Central memory CD4-positive, alpha-beta T cell (primary cell): ENCODE data around the gene FCSK.

Experiments used
- DNase-seq: peaks from one replicate; pipeline ENCODE4 v3.0.0; 2022

FCSK gene

GRCh38 chr16:70457446-70458166 is 3.2 kb downstream of the FCSK start:
- no peak for DNase-seq

GRCh38 chr16:70460737-70461261 is 6.4 kb downstream of the FCSK start:
- no peak for DNase-seq

- DNase-seq, result no peak
Observed at GRCh38 chr16:70463235-70463634, 8.8 kb downstream of the FCSK start.

- no peak for DNase-seq
Observed at GRCh38 chr16:70465999-70466804, 11.8 kb downstream of the FCSK start.

- DNase-seq, result no peak
Observed at GRCh38 chr16:70466805-70467076, 12.3 kb downstream of the FCSK start.

GRCh38 chr16:70467113-70467512 is 12.7 kb downstream of the FCSK start:
- DNase-seq, result no peak

GRCh38 chr16:70467608-70468007 is 13.2 kb downstream of the FCSK start:
- DNase-seq, result no peak

GRCh38 chr16:70468776-70469525 is 14.6 kb downstream of the FCSK start:
- DNase-seq, result no peak

- DNase-seq, result no peak
Observed at GRCh38 chr16:70470141-70470926, 15.9 kb downstream of the FCSK start.

GRCh38 chr16:70470927-70471341 is 16.5 kb downstream of the FCSK start:
- DNase-seq, result no peak

GRCh38 chr16:70472786-70473433 is 18.5 kb downstream of the FCSK start:
- DNase-seq, result no peak

- DNase-seq, result no peak
Observed at GRCh38 chr16:70473446-70474319, 19.3 kb downstream of the FCSK start.

GRCh38 chr16:70474320-70475053 is 20.1 kb downstream of the FCSK start:
- DNase-seq, result no peak

GRCh38 chr16:70475054-70475871 is 20.9 kb downstream of the FCSK start:
- no peak for DNase-seq

GRCh38 chr16:70476272-70477020 is 22.1 kb downstream of the FCSK start:
- DNase-seq, result no peak

- DNase-seq, result no peak
Observed at GRCh38 chr16:70478169-70478568, 23.8 kb downstream of the FCSK start.

GRCh38 chr16:70478912-70479341 is 24.5 kb downstream of the FCSK start:
- DNase-seq, result no peak
